Measurements from ENCODE around the gene EID2B. TPM values are rescaled to one million over a fixed set of nuclear protein-coding genes. Genes with fewer than 3 reads are reported as not detected.
A peak's percentile ranks its signal among the peaks of the same experiment; 100 is the strongest.

EID2B gene
- total and polyA plus RNA-seq, 9 of the 15 experiments (the other 6 are each of a cell fraction or from before 2014, with no cell fraction given) = 2.8 to 8.8 (median 4.8) TPM

- CTCF ChIA-PET (ENCODE audit: low intra/inter-chr PET ratio) = no interaction called here
- no peak for ATAC-seq
- in situ Hi-C loops (cut with MboI) = no loop called here
- TF ChIP-seq RBM25 (IDR thresholded peaks at IDR 0.05; ENCODE audit: low read depth, low read length, severe bottlenecking) = peak; percentile 22
- TF ChIP-seq TAL1 (IDR thresholded peaks at IDR 0.05) = no peak
- no peak for TF ChIP-seq CAMTA2 (CRISPR knock-in tag; conservative IDR thresholded peaks at IDR 0.05)
- TF ChIP-seq KDM1A (IDR thresholded peaks at IDR 0.05) = no peak
- TF ChIP-seq CCAR2 (IDR thresholded peaks at IDR 0.05; ENCODE audit: low read depth, low read length) = no peak
- no peak for TF ChIP-seq SUPT5H (IDR thresholded peaks at IDR 0.05)
- no peak for TF ChIP-seq ZC3H8 (IDR thresholded peaks at IDR 0.05)
- no peak for TF ChIP-seq ATF1 (CRISPR knock-in tag; IDR thresholded peaks at IDR 0.05)
- TF ChIP-seq ATF1 (tag; IDR thresholded peaks at IDR 0.05) = no peak
- no peak for TF ChIP-seq POLR2AphosphoS2 (IDR thresholded peaks at IDR 0.05; ENCODE audit: low read length)
- no peak for TF ChIP-seq ZNF217 (CRISPR knock-in tag; IDR thresholded peaks at IDR 0.05)
- TF ChIP-seq BCOR (IDR thresholded peaks at IDR 0.05) = 0 out of 2 replicates have a peak, but pooled peaks have one; percentile 28
- peak; percentile 92 for TF ChIP-seq ZNF121 (CRISPR knock-in tag; conservative IDR thresholded peaks at IDR 0.05)
- no peak for TF ChIP-seq FUS (optimal IDR thresholded peaks at IDR 0.05; ENCODE audit: low read depth, low read length)
- no peak for TF ChIP-seq HMGN3 (IDR thresholded peaks at IDR 0.05; ENCODE audit: borderline replicate concordance, extremely low read depth, insufficient read length, low read depth, low read length)
- no peak for TF ChIP-seq CGGBP1 (CRISPR knock-in tag; IDR thresholded peaks at IDR 0.05)
- no peak for TF ChIP-seq NCOA2 (IDR thresholded peaks at IDR 0.05; ENCODE audit: partially characterized antibody in 2 of 2)
- no peak for TF ChIP-seq E2F3 (CRISPR knock-in tag; IDR thresholded peaks at IDR 0.05)
- TF ChIP-seq STAT6 (CRISPR knock-in tag; IDR thresholded peaks at IDR 0.05) = no peak
- no peak for TF ChIP-seq TFAM (CRISPR knock-in tag; conservative IDR thresholded peaks at IDR 0.05)
- no peak for TF ChIP-seq NR1H2 (CRISPR knock-in tag; IDR thresholded peaks at IDR 0.05)
- TF ChIP-seq ZBTB33 (CRISPR knock-in tag; IDR thresholded peaks at IDR 0.05) = no peak
- TF ChIP-seq GTF2E2 (tag; IDR thresholded peaks at IDR 0.05) = no peak
- no peak for TF ChIP-seq ARHGAP35 (IDR thresholded peaks at IDR 0.05; ENCODE audit: partially characterized antibody)
Measured at GRCh38 chr19:39508629-39509028, 24.0 kb downstream of the EID2B start.

More at GRCh38 chr19:39508629-39509028, 24.0 kb downstream of the EID2B start:
- Histone ChIP-seq H3K36me3 (ENCODE audit: control insufficient read depth, insufficient read depth, low read length) (no peaks in the 10 kb centered on the region), H3K4me3 (no peak overlapping the region), H3K4me1 (replicated peaks in 1 of 2; ENCODE audit: control insufficient read depth in 2 of 2, insufficient read depth in 2 of 2, low read length in 2 of 2) (peaks cover 9 to 28% of the 10 kb centered on the region in 2 experiments), H4K20me1 (replicated peaks; ENCODE audit: control insufficient read depth, insufficient read depth, low read length) (no peaks in the 10 kb centered on the region), H3K4me2 (ENCODE audit: insufficient read depth, low read length) (no peak overlapping the region), H3K9me1 (ENCODE audit: control insufficient read depth, insufficient read depth, low read length) (no peaks in the 10 kb centered on the region), H3K9ac (ENCODE audit: insufficient read depth in 1 of 2, low read depth in 2 of 2, low read length in 2 of 2) (no peak overlapping the region), H3K27me3 (ENCODE audit: control insufficient read depth in 2 of 2, insufficient read depth in 2 of 2, low read length in 2 of 2) (no peaks in the 10 kb centered on the region), H3K9me3 (replicated peaks; ENCODE audit: control insufficient read depth, insufficient read depth, low read depth, low read length) (no peaks in the 10 kb centered on the region), H2AFZ (ENCODE audit: low read depth, low read length) (no peak overlapping the region), H3K27ac (ENCODE audit: extremely low read depth, low read depth, low read length) (no peak overlapping the region), H3K79me2 (ENCODE audit: control insufficient read depth, insufficient read depth, low read length) (no peaks in the 10 kb centered on the region)
- BruUV-seq (replicated peaks) = no TSS peak
- DNase-seq (ENCODE audit: extremely low read depth in 1 of 4, low spot score in 3 of 4) (no peak), FAIRE-seq (no peak)
- 72% methylated on average over 9 of the region's 9 CpGs for WGBS (ENCODE audit: insufficient coverage, low coverage, missing lambda C conversion rate)
- intact Hi-C loops (cut with micrococcal nuclease) = no loop called here
- POLR2A ChIA-PET = interaction anchor here (0.7 to 1.6 kb wide), 4 partner anchors 10 to 73 kb away, joined by 3 to 5 read pairs (median 4); partner anchors contain the start of genes DLL3, RPS16 and TIMM50
